SU-DHL-6 (cell line): Measurements from ENCODE around the gene SYT17.

Experiments used
- CTCF ChIP-seq: fragments of 200-600 bp; sonication (generic); IDR thresholded peaks from one replicate; pipeline ENCODE4 v1.5.1; 2017; ENCODE audit warnings: antibody characterized with exemption, mild to moderate bottlenecking, low read length, moderate library complexity; ENCODE audit not compliant: insufficient read depth, poor library complexity, severe bottlenecking
- EZH2phosphoT487 ChIP-seq: fragments of 200-600 bp; sonication (generic), shearing (Covaris generic); conservative IDR thresholded peaks from 2 replicates; pipeline ENCODE4 v1.6.1; 2018; ENCODE audit warnings: mild to moderate bottlenecking, antibody characterized with exemption, low read length, moderate library complexity, mixed read lengths

- TF ChIP-seq CTCF = no peak
- no peak for TF ChIP-seq EZH2phosphoT487
These were observed 42.9 kb downstream of the SYT17 start for GRCh38 chr16:19210968-19211367.
